ENCODE measurements around the gene IFT25.
"Not testable (repeated sequence)": the region's sequence is repeated elsewhere in the genome, so short reads cannot be mapped to it uniquely, and the experiment has no call there.

Gene IFT25

GRCh38 chr1:53971718-53972117 is 26.2 kb upstream of the IFT25 start:
- ChIA-PET CTCF (interaction anchor here (1.3 kb wide), 1 partner anchor 13 kb away, joined by 5 read pairs; no protein-coding TSS in a partner anchor), POLR2A (no interaction called here)
- TF ChIP-seq ZBTB7A (tag by site-specific recombination; IDR thresholded peaks at IDR 0.05; ENCODE audit: low read depth) (no peak), GFI1B (tag by site-specific recombination; IDR thresholded peaks at IDR 0.05) (no peak), ZNF48 (tag by site-specific recombination; IDR thresholded peaks at IDR 0.05) (no peak), ZNF302 (tag by site-specific recombination; IDR thresholded peaks at IDR 0.05; ENCODE audit: low read depth) (no peak), ZNF292 (tag by site-specific recombination; IDR thresholded peaks at IDR 0.05; ENCODE audit: borderline replicate concordance, low read depth) (no peak), ZNF37A (tag by site-specific recombination; IDR thresholded peaks at IDR 0.05) (no peak), TCF7L2 (IDR thresholded peaks at IDR 0.05; ENCODE audit: borderline replicate concordance, low read depth, low read length) (no peak), ZNF174 (tag by site-specific recombination; IDR thresholded peaks at IDR 0.05) (no peak), RBAK (tag by site-specific recombination; IDR thresholded peaks at IDR 0.05) (no peak), OVOL3 (tag by site-specific recombination; IDR thresholded peaks at IDR 0.05) (no peak), ZBTB26 (tag by site-specific recombination; optimal IDR thresholded peaks at IDR 0.05) (no peak), MYNN (tag by site-specific recombination; IDR thresholded peaks at IDR 0.05; ENCODE audit: borderline replicate concordance) (no peak), KLF17 (tag by site-specific recombination; IDR thresholded peaks at IDR 0.05) (no peak)
- TF ChIP-seq, protein P1, sequence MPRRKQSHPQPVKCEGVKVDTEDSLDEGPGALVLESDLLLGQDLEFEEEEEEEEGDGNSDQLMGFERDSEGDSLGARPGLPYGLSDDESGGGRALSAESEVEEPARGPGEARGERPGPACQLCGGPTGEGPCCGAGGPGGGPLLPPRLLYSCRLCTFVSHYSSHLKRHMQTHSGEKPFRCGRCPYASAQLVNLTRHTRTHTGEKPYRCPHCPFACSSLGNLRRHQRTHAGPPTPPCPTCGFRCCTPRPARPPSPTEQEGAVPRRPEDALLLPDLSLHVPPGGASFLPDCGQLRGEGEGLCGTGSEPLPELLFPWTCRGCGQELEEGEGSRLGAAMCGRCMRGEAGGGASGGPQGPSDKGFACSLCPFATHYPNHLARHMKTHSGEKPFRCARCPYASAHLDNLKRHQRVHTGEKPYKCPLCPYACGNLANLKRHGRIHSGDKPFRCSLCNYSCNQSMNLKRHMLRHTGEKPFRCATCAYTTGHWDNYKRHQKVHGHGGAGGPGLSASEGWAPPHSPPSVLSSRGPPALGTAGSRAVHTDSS (tag by site-specific recombination; IDR thresholded peaks at IDR 0.05) = no peak
- TF ChIP-seq, protein P2, sequence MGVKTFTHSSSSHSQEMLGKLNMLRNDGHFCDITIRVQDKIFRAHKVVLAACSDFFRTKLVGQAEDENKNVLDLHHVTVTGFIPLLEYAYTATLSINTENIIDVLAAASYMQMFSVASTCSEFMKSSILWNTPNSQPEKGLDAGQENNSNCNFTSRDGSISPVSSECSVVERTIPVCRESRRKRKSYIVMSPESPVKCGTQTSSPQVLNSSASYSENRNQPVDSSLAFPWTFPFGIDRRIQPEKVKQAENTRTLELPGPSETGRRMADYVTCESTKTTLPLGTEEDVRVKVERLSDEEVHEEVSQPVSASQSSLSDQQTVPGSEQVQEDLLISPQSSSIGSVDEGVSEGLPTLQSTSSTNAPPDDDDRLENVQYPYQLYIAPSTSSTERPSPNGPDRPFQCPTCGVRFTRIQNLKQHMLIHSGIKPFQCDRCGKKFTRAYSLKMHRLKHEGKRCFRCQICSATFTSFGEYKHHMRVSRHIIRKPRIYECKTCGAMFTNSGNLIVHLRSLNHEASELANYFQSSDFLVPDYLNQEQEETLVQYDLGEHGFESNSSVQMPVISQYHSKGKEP (tag by site-specific recombination; IDR thresholded peaks at IDR 0.05) = no peak
- Histone ChIP-seq H3K4me1 (ENCODE audit: control insufficient read depth, insufficient read depth, low read length) (peaks cover 5% of the 10 kb centered on the region; the same call in 1 of the 2 replicates), H3K4me3 (ENCODE audit: low read depth, low read length) (no peak overlapping the region), H3K9me3 (ENCODE audit: control insufficient read depth, insufficient read depth, low read depth, low read length) (no peaks in the 10 kb centered on the region), H3K27ac (ENCODE audit: extremely low read depth, low read depth, low read length) (no peak overlapping the region), H3K36me3 (ENCODE audit: control insufficient read depth in 2 of 2, insufficient read depth in 1 of 2, low read length in 2 of 2) (peaks cover 22 to 59% of the 10 kb centered on the region in 2 experiments)

DNA sequence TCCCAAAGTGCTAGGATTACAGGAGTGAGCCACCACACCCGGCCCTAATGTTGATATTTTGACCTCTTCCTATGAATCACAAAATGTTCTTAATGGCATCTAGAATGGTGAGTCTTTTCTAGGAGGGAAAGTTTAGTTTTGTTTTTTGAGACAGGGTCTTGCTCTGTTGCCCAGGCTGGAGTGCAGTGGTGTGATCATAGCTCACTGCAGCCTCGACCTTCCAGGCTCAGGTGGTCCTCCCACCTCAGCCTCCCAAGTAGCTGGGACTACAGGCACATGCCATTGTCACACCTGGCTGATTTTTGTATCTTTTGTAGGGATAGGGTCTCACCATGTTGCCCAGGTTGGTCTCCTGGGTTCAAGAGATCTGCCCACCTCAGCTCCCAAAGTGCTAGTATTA is 23.8 kb upstream of the IFT25 start:
- H3K27ac ChIP-seq (ENCODE audit: extremely low read depth, low read depth, low read length); POLR2A ChIA-PET; H3K4me3 ChIP-seq (ENCODE audit: low read depth, low read length); H3K4me1 ChIP-seq (ENCODE audit: control insufficient read depth, insufficient read depth, low read length); H3K9me3 ChIP-seq (ENCODE audit: control insufficient read depth, insufficient read depth, low read depth, low read length): not testable (repeated sequence)
- H3K36me3 ChIP-seq (ENCODE audit: control insufficient read depth in 2 of 2, insufficient read depth in 1 of 2, low read length in 2 of 2) = peaks cover 28 to 77% of the 10 kb centered on the region in 2 experiments
- CTCF ChIA-PET = interaction anchor here (1.5 kb wide), 1 partner anchor 10 kb away, joined by 4 read pairs; no protein-coding TSS in a partner anchor
- peak; percentile 64; the same call in 1 of the 2 replicates for TF ChIP-seq ZNF121 (tag by site-specific recombination; IDR thresholded peaks at IDR 0.05)

GRCh38 chr1:53968125-53968513 is 22.6 kb upstream of the IFT25 start:
- TF ChIP-seq ZNF600 (tag by site-specific recombination; IDR thresholded peaks at IDR 0.05) = peak; percentile 75
- no peak for TF ChIP-seq KLF9 (tag by site-specific recombination; IDR thresholded peaks at IDR 0.05; ENCODE audit: low read depth)
- POLR2A ChIA-PET = no interaction called here
- CTCF ChIA-PET = interaction anchor here (1.5 kb wide), 1 partner anchor 9 kb away, joined by 4 read pairs; no protein-coding TSS in a partner anchor
- peaks cover 5% of the 10 kb centered on the region; the same call in 1 of the 2 replicates for H3K4me1 ChIP-seq (ENCODE audit: control insufficient read depth, insufficient read depth, low read length)
- no peaks in the 10 kb centered on the region for H3K9me3 ChIP-seq (ENCODE audit: control insufficient read depth, insufficient read depth, low read depth, low read length)
- no peak overlapping the region for H3K27ac ChIP-seq (ENCODE audit: extremely low read depth, low read depth, low read length)
- peaks cover 31 to 83% of the 10 kb centered on the region in 2 experiments for H3K36me3 ChIP-seq (ENCODE audit: control insufficient read depth in 2 of 2, insufficient read depth in 1 of 2, low read length in 2 of 2)
- no peak overlapping the region for H3K4me3 ChIP-seq (ENCODE audit: low read depth, low read length)

All from HEK293 (cell line).